Measurements from ENCODE around the gene MMP14. TPM values are rescaled to one million over a fixed set of nuclear protein-coding genes. Genes with fewer than 3 reads are reported as not detected.

Gene MMP14
- total and polyA plus RNA-seq, 9 of the 15 experiments (the other 6 are each of a cell fraction or from before 2014, with no cell fraction given), result 0.36 to 5.8 (median 1.3) TPM; not detected in 2

GRCh38 chr14:22870811-22871223, 34.4 kb downstream of the MMP14 start:
- Histone ChIP-seq H3K79me2 (ENCODE audit: control insufficient read depth, insufficient read depth, low read length) (peaks cover 15% of the 10 kb centered on the region), H4K20me1 (replicated peaks; ENCODE audit: control insufficient read depth, insufficient read depth, low read length) (no peaks in the 10 kb centered on the region), H3K27me3 (ENCODE audit: control insufficient read depth in 2 of 2, insufficient read depth in 2 of 2, low read length in 2 of 2) (no peaks in the 10 kb centered on the region), H3K4me2 (ENCODE audit: insufficient read depth, low read length) (peak overlapping the region; percentile 95), H3K9ac (ENCODE audit: insufficient read depth in 1 of 2, low read depth in 2 of 2, low read length in 2 of 2) (peak overlapping the region in 1 of 2 experiments; percentile 87; a peak in 3 of 4 replicates), H3K27ac (ENCODE audit: extremely low read depth, low read depth, low read length) (peak overlapping the region; percentile 98), H3K4me1 (replicated peaks in 1 of 2; ENCODE audit: control insufficient read depth in 2 of 2, insufficient read depth in 2 of 2, low read length in 2 of 2) (peaks cover 13 to 26% of the 10 kb centered on the region in 2 experiments), H3K36me3 (ENCODE audit: control insufficient read depth, insufficient read depth, low read length) (peaks cover 20% of the 10 kb centered on the region; the same call in 2 of the 3 replicates), H3K4me3 (peak overlapping the region; percentile 87), H3K9me3 (replicated peaks; ENCODE audit: control insufficient read depth, insufficient read depth, low read depth, low read length) (no peaks in the 10 kb centered on the region), H3K9me1 (ENCODE audit: control insufficient read depth, insufficient read depth, low read length) (no peaks in the 10 kb centered on the region), H2AFZ (ENCODE audit: low read depth, low read length) (peak overlapping the region; percentile 97)
- POLR2A ChIA-PET, result interaction anchor here (0.7 to 5.1 kb wide), 12 partner anchors 9 to 419 kb away, joined by 3 to 60 read pairs (median 3); partner anchors contain the start of genes OXA1L, RBM23 and REM2
- no peak for FAIRE-seq
- in situ Hi-C loops (cut with MboI), result no loop called here
- intact Hi-C loops (cut with micrococcal nuclease), result loop anchor here (1.0 to 5.0 kb wide), 3 partner anchors 16 to 49 kb away; partner anchors contain the start of gene RBM23
- no peak for DNase-seq (ENCODE audit: extremely low read depth in 1 of 4, low spot score in 3 of 4)
- BruUV-seq (replicated peaks), result no TSS peak
- 0% methylated on average over 1 of the region's 1 CpG for WGBS (ENCODE audit: insufficient coverage, low coverage, missing lambda C conversion rate)
- peak; percentile 42 for ATAC-seq
- CTCF ChIA-PET (ENCODE audit: low intra/inter-chr PET ratio), result interaction anchor here (0.9 kb wide), 1 partner anchor 48 kb away, joined by 5 read pairs; no protein-coding TSS in a partner anchor
- TF ChIP-seq SNIP1 (IDR thresholded peaks at IDR 0.05; ENCODE audit: low read depth) (no peak), ADNP (tag; IDR thresholded peaks at IDR 0.05) (peak; percentile 71; the same call in 1 of the 2 replicates), MYC (IDR thresholded peaks at IDR 0.05; ENCODE audit: low read depth, low read length) (0 out of 2 replicates have a peak, but pooled peaks have one; percentile 1), MYC (CRISPR knock-in tag; IDR thresholded peaks at IDR 0.05; ENCODE audit: borderline replicate concordance, low read depth) (no peak), AFF1 (IDR thresholded peaks at IDR 0.05; ENCODE audit: low read depth in 1 of 2, partially characterized antibody in 2 of 2) (no peak), POLR3G (IDR thresholded peaks at IDR 0.05; ENCODE audit: extremely low read depth, insufficient read length, insufficient replicate concordance) (no peak), TRIM24 (IDR thresholded peaks at IDR 0.05) (0 out of 4 replicates have a peak, but pooled peaks of 1 of the 2 experiments have one; percentile 9), SPI1 (IDR thresholded peaks at IDR 0.05; ENCODE audit: borderline replicate concordance, low read depth, low read length) (peak; percentile 72; the same call in 1 of the 2 replicates), EP400 (IDR thresholded peaks at IDR 0.05) (no peak; the same call in 1 of the 2 replicates), EP300 (IDR thresholded peaks at IDR 0.05; ENCODE audit: low read length) (0 out of 2 replicates have a peak, but pooled peaks have one; percentile 24), ZKSCAN3 (CRISPR knock-in tag; IDR thresholded peaks at IDR 0.05) (no peak), COPS2 (conservative IDR thresholded peaks at IDR 0.05) (no peak), CBFA2T3 (IDR thresholded peaks at IDR 0.05) (peak; percentile 78), RBBP5 (IDR thresholded peaks at IDR 0.05; ENCODE audit: borderline replicate concordance, insufficient read depth, low read length, poor library complexity, severe bottlenecking) (no peak), PHF21A (IDR thresholded peaks at IDR 0.05; ENCODE audit: borderline replicate concordance, low read depth) (no peak), ZNF175 (CRISPR knock-in tag; IDR thresholded peaks at IDR 0.05; ENCODE audit: low read depth) (peak; percentile 40; the same call in 1 of the 2 replicates), UBTF (IDR thresholded peaks at IDR 0.05; ENCODE audit: borderline replicate concordance in 1 of 2, low read depth in 2 of 2, low read length in 2 of 2) (no peak), TRIM28 (IDR thresholded peaks at IDR 0.05) (no peak)

Data from K562 (cell line).